IPS-20b (cell line): ENCODE data around the gene CDHR1.
"Not testable (repeated sequence)": the region's sequence is repeated elsewhere in the genome, so short reads cannot be mapped to it uniquely, and the experiment has no call there.

Experiments
- H3K27ac ChIP-seq: one replicate; pipeline ENCODE4 v1.5.1; 2013; ENCODE audit warnings: low read length
- H3K27me3 ChIP-seq: 2 replicates; pipeline ENCODE4 v1.6.1; 2013; ENCODE audit warnings: mild to moderate bottlenecking, low read length, inconsistent platforms; ENCODE audit not compliant: insufficient read depth
- H3K36me3 ChIP-seq: 2 replicates; pipeline ENCODE4 v1.6.1; 2013; ENCODE audit warnings: low read depth, mild to moderate bottlenecking, inconsistent platforms, low read length, moderate library complexity; ENCODE audit not compliant: insufficient read depth
- H3K4me1 ChIP-seq: 2 replicates; pipeline ENCODE4 v1.6.1; 2013; ENCODE audit warnings: mild to moderate bottlenecking, control low read depth, inconsistent platforms, low read length, moderate library complexity; ENCODE audit not compliant: insufficient read depth
- H3K4me3 ChIP-seq: 2 replicates; pipeline ENCODE4 v1.5.1; 2013; ENCODE audit warnings: mild to moderate bottlenecking, low read length, inconsistent platforms
- H3K9ac ChIP-seq: 2 replicates; pipeline ENCODE4 v1.6.1; 2013; ENCODE audit warnings: low read depth, mild to moderate bottlenecking, inconsistent platforms, low read length, moderate library complexity
- H3K9me3 ChIP-seq: 2 replicates; pipeline ENCODE4 v1.6.1; 2013; ENCODE audit warnings: mild to moderate bottlenecking, low read depth, low read length, inconsistent platforms; ENCODE audit not compliant: insufficient read depth

The CDHR1 gene

DNA sequence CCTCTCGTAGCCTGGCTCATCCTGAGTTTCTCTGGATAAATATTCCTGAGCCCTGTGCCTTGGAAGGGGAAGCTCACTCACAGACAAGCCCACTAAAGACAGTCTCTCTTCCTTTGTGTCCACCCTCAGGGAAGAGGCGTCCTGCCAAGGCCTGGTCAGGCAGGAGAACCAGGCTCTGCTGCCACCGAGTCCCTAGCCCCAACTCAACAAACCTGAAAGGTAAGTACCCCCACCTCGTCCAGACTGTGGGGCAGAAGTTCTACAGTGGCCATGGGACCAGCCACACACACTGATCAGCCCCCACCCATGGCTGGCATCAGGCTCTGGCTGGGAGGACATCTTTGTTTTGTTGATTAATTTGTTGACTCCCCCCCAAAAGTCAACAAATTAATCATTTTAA, 18.0 kb upstream of the CDHR1 start:
- Histone ChIP-seq H3K27me3 (no peaks in the 10 kb centered on the region), H3K9me3 (no peaks in the 10 kb centered on the region; the same call in 1 of the 2 replicates), H3K4me3 (no peak overlapping the region), H3K27ac (no peak overlapping the region), H3K9ac (no peak overlapping the region), H3K36me3 (no peaks in the 10 kb centered on the region), H3K4me1 (peaks cover 5% of the 10 kb centered on the region; the same call in 1 of the 2 replicates)

DNA sequence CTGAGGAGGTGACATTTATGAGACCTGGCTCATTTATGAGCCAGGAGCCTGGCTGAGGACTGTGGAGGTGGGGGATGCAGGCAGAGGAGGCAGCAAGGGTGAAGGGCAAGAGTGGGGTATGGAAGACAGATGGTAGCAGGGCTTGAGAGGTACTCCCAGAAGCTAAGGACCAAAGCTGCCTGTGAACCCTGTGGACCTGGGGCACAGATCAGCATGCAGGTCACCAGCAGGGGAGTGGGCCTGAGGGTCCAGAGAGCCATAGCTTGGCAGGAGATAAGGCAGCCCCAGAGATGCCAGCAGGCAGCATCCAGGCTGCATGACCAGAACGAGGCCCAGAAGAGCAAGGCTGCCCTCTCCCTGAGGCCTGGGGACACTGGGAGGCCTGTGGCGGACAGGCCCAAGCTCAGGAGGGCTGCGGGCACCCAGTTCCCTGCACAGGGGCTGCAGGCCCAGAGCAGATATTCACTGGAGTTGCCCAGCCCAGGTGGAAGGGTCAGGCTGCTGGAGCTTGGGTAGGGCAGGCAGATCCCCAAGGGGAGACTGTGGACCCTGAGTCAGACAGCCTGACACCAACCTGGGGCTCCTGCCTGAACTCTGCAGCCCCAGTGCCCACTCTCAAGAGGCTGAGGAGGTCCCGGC, 17.4 kb upstream of the CDHR1 start:
- Histone ChIP-seq H3K36me3 (no peaks in the 10 kb centered on the region), H3K27ac (no peak overlapping the region), H3K9ac (no peak overlapping the region), H3K4me3 (no peak overlapping the region), H3K4me1 (peaks cover 5% of the 10 kb centered on the region; the same call in 1 of the 2 replicates), H3K9me3 (no peaks in the 10 kb centered on the region; the same call in 1 of the 2 replicates), H3K27me3 (no peaks in the 10 kb centered on the region)

DNA sequence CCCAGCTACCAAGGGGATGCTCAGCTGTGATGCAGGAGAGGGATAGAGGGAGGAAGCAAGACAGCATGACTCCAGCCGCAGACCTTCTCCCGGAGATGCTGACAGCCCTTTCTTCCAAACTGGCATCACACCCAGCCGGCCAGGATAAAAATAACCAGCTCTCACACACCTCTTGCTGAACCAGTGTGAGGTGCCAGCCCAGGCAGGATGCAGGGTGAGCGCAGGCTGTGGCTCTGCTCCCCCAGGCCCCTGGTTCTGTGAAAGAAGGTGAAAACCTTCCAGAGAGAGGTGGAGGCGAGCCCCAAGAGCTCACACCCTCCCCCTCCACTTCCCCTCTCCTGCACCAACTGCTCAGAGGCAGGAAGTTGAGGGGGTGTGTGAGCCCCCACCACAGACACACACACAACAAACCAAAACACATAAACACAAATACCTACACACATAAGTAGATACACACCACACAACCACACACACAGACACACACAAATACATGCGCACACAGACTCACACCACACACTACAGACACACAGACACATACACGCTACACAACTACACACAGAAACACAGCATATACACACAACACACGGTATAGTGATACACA, 16.7 kb upstream of the CDHR1 start:
- Histone ChIP-seq H3K36me3 (no peaks in the 10 kb centered on the region), H3K4me1 (peaks cover 5% of the 10 kb centered on the region; the same call in 1 of the 2 replicates), H3K9me3 (no peaks in the 10 kb centered on the region; the same call in 1 of the 2 replicates), H3K27ac (no peak overlapping the region), H3K4me3 (no peak overlapping the region), H3K27me3 (no peaks in the 10 kb centered on the region), H3K9ac (no peak overlapping the region)

DNA sequence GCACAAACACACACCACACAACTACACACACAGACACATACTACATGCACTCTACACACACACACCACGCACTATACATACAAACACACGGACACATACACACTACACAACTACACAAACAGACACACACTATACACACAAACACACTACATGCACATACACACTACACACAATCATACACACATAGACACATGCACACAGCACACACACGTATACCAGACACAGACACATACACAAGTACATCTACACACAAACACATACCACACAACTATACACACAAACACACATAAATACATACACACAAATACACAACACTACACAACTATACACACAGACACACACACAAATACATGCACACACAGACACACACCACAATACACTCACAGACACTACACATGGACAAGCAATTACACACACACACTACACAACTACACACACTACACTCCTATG, 16.2 kb upstream of the CDHR1 start:
- Histone ChIP-seq H3K27me3 (no peaks in the 10 kb centered on the region), H3K9ac (no peak overlapping the region), H3K9me3 (no peaks in the 10 kb centered on the region; the same call in 1 of the 2 replicates), H3K27ac (no peak overlapping the region), H3K4me1 (peaks cover 5% of the 10 kb centered on the region; the same call in 1 of the 2 replicates), H3K36me3 (no peaks in the 10 kb centered on the region), H3K4me3 (no peak overlapping the region)

DNA sequence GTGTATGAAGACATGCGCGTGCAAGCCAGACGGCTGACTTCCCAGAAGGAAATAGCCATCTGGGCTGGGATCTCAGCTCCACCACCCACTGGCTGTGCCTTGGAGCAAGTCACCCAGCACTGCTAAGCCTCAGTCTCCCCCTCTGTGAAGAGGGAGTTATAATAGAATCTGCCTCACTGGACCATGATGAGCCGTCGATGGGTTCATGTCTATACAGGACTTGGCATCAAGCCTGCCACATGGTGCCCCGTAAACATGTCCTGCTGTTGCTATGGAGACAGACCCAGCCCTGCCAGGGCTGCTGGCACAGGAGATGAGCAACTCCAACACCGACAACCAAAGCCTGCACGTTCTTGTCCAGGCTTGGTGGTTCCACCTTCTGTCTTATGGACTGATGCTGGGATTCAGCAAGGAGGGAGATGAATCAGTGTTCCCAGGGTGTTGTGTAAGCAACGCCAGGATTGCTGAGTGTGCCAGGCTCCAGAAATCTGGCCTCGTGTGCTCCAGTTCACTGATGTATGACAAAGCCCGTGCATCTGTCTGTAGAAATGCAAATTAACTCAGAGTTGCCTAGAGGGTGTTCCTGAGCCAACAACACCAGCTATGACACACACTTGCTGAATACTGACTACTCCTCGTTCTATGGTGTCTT, 15.2 kb upstream of the CDHR1 start:
- Histone ChIP-seq H3K4me1 (peaks cover 5% of the 10 kb centered on the region; the same call in 1 of the 2 replicates), H3K27me3 (no peaks in the 10 kb centered on the region), H3K4me3 (no peak overlapping the region), H3K9ac (no peak overlapping the region), H3K9me3 (no peaks in the 10 kb centered on the region; the same call in 1 of the 2 replicates), H3K36me3 (no peaks in the 10 kb centered on the region), H3K27ac (no peak overlapping the region)

DNA sequence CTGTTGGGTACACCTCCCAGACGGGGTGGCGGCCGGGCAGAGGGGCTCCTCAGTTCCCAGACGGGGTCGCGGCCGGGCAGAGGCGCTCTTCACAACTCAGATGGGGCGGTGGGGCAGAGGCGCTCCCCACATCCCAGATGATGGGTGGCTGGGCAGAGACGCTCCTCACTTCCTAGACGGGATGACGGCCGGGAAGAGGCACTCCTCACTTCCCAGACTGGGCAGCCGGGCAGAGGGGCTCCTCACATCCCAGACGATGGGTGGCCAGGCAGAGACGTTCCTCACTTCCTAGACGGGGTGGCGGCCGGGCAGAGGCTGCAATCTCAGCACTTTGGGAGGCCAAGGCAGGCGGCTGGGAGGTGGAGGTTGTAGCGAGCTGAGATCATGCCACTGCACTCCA, 14.0 kb upstream of the CDHR1 start:
- not testable (repeated sequence) for H3K27ac ChIP-seq

DNA sequence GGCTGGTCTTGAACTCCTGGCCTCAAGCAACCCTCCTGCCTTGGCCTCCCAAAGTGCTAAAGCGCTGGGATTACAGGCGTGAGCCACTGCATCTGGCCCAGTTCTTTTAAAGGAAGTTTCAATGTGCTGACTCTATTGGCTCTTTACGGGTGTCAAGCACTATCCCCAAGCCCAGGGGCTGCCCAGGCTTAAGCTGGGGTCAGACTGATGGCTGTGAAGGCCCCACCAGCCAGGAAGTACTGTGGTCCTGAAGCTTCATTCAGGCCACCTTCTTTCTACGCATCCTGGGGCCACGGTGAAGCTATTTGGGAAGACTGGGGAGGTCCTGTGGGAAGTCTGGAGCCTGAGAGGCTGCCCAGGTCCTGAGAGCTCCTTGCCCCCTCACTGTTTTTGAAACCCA, 12.7 kb upstream of the CDHR1 start:
- H3K27ac ChIP-seq: no peak overlapping the region
- peaks cover 5% of the 10 kb centered on the region; the same call in 1 of the 2 replicates for H3K4me1 ChIP-seq
- H3K4me3 ChIP-seq: no peak overlapping the region
- no peaks in the 10 kb centered on the region for H3K36me3 ChIP-seq
- no peaks in the 10 kb centered on the region for H3K27me3 ChIP-seq
- H3K9ac ChIP-seq: no peak overlapping the region
- no peaks in the 10 kb centered on the region; the same call in 1 of the 2 replicates for H3K9me3 ChIP-seq

More for the DNA sequence above, 14.0 kb upstream of the CDHR1 start:
- H3K9ac ChIP-seq, H3K4me1 ChIP-seq, H3K9me3 ChIP-seq, H3K36me3 ChIP-seq, H3K4me3 ChIP-seq, H3K27me3 ChIP-seq: not testable (repeated sequence)

DNA sequence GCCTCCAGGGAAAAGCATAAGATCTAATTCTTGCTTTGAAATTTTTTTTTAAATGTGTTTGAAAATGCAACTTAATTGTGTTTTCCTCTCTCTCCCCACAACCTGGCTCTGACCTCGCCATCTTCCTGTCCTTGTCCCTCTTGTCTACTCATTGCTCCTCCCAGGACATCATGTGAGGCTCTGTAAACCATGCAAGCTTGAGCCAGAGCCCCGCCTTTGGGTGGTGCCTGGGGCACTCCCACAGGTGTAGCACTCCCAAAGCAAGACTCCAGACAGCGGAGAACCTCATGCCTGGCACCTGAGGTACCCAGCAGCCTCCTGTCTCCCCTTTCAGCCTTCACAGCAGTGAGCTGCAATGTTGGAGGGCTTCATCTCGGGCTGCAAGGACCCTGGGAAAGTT, 9.8 kb upstream of the CDHR1 start:
- no peaks in the 10 kb centered on the region for H3K36me3 ChIP-seq
- H3K4me1 ChIP-seq: peaks cover under 1% of the 10 kb centered on the region; the same call in 1 of the 2 replicates
- no peaks in the 10 kb centered on the region for H3K27me3 ChIP-seq
- H3K4me3 ChIP-seq: no peak overlapping the region
- H3K27ac ChIP-seq: no peak overlapping the region
- H3K9me3 ChIP-seq: no peaks in the 10 kb centered on the region; the same call in 1 of the 2 replicates
- no peak overlapping the region for H3K9ac ChIP-seq

DNA sequence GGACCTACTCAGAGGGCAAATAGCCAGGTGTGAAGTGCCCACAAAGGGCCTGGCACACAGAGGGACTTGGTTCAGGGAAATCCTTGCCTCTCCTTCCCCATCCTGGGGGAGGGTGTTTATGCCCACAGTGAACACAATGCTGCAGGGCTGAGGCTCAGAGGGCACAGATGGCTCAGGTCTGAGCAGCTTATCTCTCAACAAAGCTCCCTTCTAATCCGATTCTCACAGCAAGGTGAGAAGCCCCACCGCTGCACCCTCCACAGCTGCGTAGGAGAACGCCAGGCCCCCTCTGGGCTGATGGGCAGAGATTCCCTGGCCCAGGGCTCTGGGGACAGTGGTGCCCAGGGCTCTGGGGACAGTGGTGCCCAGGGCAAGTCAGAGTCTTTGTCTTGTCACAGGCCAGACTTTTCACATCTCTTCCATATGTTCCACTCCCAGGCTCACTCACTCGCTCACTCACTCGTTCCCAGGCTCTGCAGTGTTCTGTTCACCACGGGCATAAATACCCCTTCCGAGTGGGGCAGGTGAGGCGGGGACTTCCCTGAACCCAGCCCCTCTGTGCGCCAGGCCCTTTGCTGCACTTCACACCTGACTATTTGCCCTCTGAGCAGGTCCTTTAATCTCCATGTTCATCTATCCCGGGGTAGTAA, 8.7 kb upstream of the CDHR1 start:
- Histone ChIP-seq H3K4me3 (no peak overlapping the region), H3K36me3 (no peaks in the 10 kb centered on the region), H3K27me3 (no peaks in the 10 kb centered on the region), H3K4me1 (no peaks in the 10 kb centered on the region), H3K27ac (no peak overlapping the region), H3K9ac (no peak overlapping the region), H3K9me3 (no peaks in the 10 kb centered on the region; the same call in 1 of the 2 replicates)

DNA sequence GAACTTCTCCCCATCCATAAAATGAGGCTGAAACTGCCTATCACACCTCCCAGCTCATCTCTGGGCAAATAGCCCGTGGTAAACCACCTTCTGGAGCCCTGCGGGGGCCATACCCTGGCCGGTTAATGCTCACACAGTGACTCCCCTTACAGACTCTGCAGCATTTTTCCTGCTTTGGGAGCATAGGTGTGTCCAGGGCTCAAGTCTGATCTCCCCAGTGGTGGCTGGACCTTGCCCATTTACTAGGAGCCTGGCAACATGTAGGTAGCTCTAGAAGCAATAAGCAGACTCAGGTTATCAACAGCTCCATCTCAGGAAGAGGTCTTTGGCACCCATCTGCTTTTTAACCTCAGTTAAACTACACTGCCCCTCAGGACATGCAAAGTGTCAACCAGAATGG, 5.5 kb upstream of the CDHR1 start:
- no peak overlapping the region for H3K9ac ChIP-seq
- no peaks in the 10 kb centered on the region for H3K4me1 ChIP-seq
- no peak overlapping the region for H3K27ac ChIP-seq
- no peaks in the 10 kb centered on the region for H3K36me3 ChIP-seq
- no peaks in the 10 kb centered on the region for H3K9me3 ChIP-seq
- no peak overlapping the region for H3K4me3 ChIP-seq
- H3K27me3 ChIP-seq: peaks cover 25% of the 10 kb centered on the region

DNA sequence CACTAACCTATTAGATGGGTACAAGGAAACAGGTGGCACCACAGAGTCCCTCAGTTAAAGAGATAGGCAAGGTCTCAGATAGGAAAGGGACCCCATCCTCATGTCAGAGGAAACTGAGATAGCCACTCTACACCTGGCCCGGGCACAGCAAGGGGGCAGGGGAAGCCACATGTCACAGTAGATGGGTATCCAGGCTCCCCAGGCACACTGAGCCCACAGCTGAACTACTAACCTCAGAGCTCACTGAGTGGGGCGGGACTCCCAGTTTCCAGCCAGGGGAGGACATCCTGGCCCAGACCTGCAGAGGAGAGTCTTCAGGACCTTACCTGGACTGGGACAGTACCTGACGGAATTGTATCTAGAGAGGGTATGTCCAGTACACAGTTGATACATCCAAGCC, 3.7 kb upstream of the CDHR1 start:
- Histone ChIP-seq H3K27ac (no peak overlapping the region), H3K4me3 (no peak overlapping the region), H3K27me3 (peaks cover 43% of the 10 kb centered on the region), H3K4me1 (no peaks in the 10 kb centered on the region), H3K9me3 (no peaks in the 10 kb centered on the region), H3K36me3 (no peaks in the 10 kb centered on the region), H3K9ac (no peak overlapping the region)
